Neuronal stem cell (in vitro differentiated cells): ENCODE data around the gene KLHL2.

ENCODE experiments used
- DNase-seq: peaks from one replicate; pipeline ENCODE4 v3.0.0-alpha.2; 2013; ENCODE audit warnings: low spot score
- H2AFZ ChIP-seq: one replicate; pipeline ENCODE4 v1.6.1; 2013; ENCODE audit warnings: mild to moderate bottlenecking, low read length, inconsistent platforms
- H2AK5ac ChIP-seq: 2 replicates; pipeline ENCODE4 v1.6.1; 2013; ENCODE audit warnings: low read depth, mild to moderate bottlenecking, inconsistent platforms, low read length, moderate library complexity, mixed read lengths
- H2BK120ac ChIP-seq: 2 replicates; pipeline ENCODE4 v1.6.1; 2013; ENCODE audit warnings: low read depth, mild to moderate bottlenecking, inconsistent platforms, low read length, moderate library complexity, mixed read lengths
- H2BK12ac ChIP-seq: one replicate; pipeline ENCODE4 v1.6.1; 2013; ENCODE audit warnings: low read length, inconsistent platforms
- H2BK15ac ChIP-seq: 2 replicates; pipeline ENCODE4 v1.6.1; 2013; ENCODE audit warnings: mild to moderate bottlenecking, low read length, inconsistent platforms, mixed read lengths
- H2BK5ac ChIP-seq: one replicate; pipeline ENCODE4 v1.6.1; 2013; ENCODE audit warnings: inconsistent platforms, mild to moderate bottlenecking, low read length, moderate library complexity
- H3K14ac ChIP-seq: one replicate; pipeline ENCODE4 v1.6.1; 2013; ENCODE audit warnings: low read length, inconsistent platforms
- H3K18ac ChIP-seq: 2 replicates; pipeline ENCODE4 v1.6.1; 2013; ENCODE audit warnings: low read length, inconsistent platforms
- H3K23ac ChIP-seq: 2 replicates; pipeline ENCODE4 v1.6.1; 2013; ENCODE audit warnings: low read depth, mild to moderate bottlenecking, mixed read lengths, low read length, inconsistent platforms; ENCODE audit not compliant: poor library complexity
- H3K27ac ChIP-seq: replicated peaks from 3 replicates; pipeline ENCODE4 v1.5.1; 2013; ENCODE audit warnings: low read length, inconsistent platforms
- H3K27me3 ChIP-seq, 3 experiments: 2 replicates each; pipeline ENCODE4 v1.6.1; 2013; ENCODE audit warnings: low read length in 3 of 3, mild to moderate bottlenecking in 2 of 3, inconsistent platforms in 1 of 3, low read depth in 1 of 3, mixed read lengths in 1 of 3, moderate library complexity in 1 of 3; ENCODE audit not compliant: control insufficient read depth in 3 of 3, insufficient read depth in 3 of 3
- H3K36me3 ChIP-seq, 2 donors: replicated peaks in 1 of 2; 2 replicates each; pipeline ENCODE4 v1.6.1; 2013; ENCODE audit warnings: low read length in 2 of 2; ENCODE audit not compliant: control insufficient read depth in 2 of 2, insufficient read depth in 2 of 2
- H3K4ac ChIP-seq: 2 replicates; pipeline ENCODE4 v1.6.1; 2013; ENCODE audit warnings: inconsistent platforms, mild to moderate bottlenecking, low read length, moderate library complexity
- H3K4me1 ChIP-seq, 2 donors: 1 replicate in 1 of 2; 2 replicates in 1 of 2; pipeline ENCODE4 v1.6.1; 2013; ENCODE audit warnings: low read length in 2 of 2, low read depth in 1 of 2; ENCODE audit not compliant: control insufficient read depth in 2 of 2, insufficient read depth in 1 of 2
- H3K4me2 ChIP-seq: one replicate; pipeline ENCODE4 v1.6.1; 2013; ENCODE audit warnings: mild to moderate bottlenecking, low read length, inconsistent platforms; ENCODE audit not compliant: insufficient read depth, poor library complexity, severe bottlenecking
- H3K4me3 ChIP-seq, 2 donors: 2 replicates each; pipeline ENCODE4 v1.5.1; 2013; ENCODE audit warnings: low read length in 2 of 2, mild to moderate bottlenecking in 2 of 2, inconsistent platforms in 1 of 2, moderate library complexity in 1 of 2
- H3K79me1 ChIP-seq: one replicate; pipeline ENCODE4 v1.6.1; 2013; ENCODE audit warnings: low read depth, mild to moderate bottlenecking, inconsistent platforms, low read length, moderate library complexity
- H3K9ac ChIP-seq: one replicate; pipeline ENCODE4 v1.6.1; 2013; ENCODE audit warnings: mild to moderate bottlenecking, low read depth, low read length, inconsistent platforms; ENCODE audit not compliant: poor library complexity
- H3K9me3 ChIP-seq, 2 donors: replicated peaks in 1 of 2; 2 replicates each; pipeline versions ENCODE3 to v1.6.1; 2013; ENCODE audit warnings: low read length in 2 of 2, mild to moderate bottlenecking in 2 of 2, inconsistent platforms in 1 of 2, low read depth in 1 of 2, mixed read lengths in 1 of 2, moderate library complexity in 1 of 2; ENCODE audit not compliant: control insufficient read depth in 2 of 2, insufficient read depth in 1 of 2
- H4K8ac ChIP-seq: one replicate; pipeline ENCODE4 v1.6.1; 2013; ENCODE audit warnings: low read depth, mild to moderate bottlenecking, inconsistent platforms, low read length, moderate library complexity
- H4K91ac ChIP-seq: one replicate; pipeline ENCODE4 v1.6.1; 2013; ENCODE audit warnings: low read length, low read depth, mild to moderate bottlenecking, inconsistent platforms; ENCODE audit not compliant: poor library complexity
- WGBS, 2 donors: extraction: QIAGEN DNeasy Blood & Tissue Kit; methylation state at CpG; one replicate each; pipeline ENCODE4 v1.1.7; 2013; ENCODE audit warnings: missing lambda C conversion rate in 2 of 2, mixed read lengths in 1 of 2; ENCODE audit not compliant: insufficient read length in 2 of 2, insufficient replicate concordance in 1 of 2; ENCODE audit errors: extremely low coverage in 2 of 2; 5-methylcytosine and 5-hydroxymethylcytosine counted together

KLHL2 gene

GRCh38 chr4:165330071-165330470, 122.7 kb downstream of the KLHL2 start:
- Histone ChIP-seq H2BK5ac (no peak overlapping the region), H3K4me3 (peak overlapping the region; percentile 77 to 81), H2BK120ac (no peak overlapping the region), H3K27me3 (peaks cover 0 to 2% (median 0%) of the 10 kb centered on the region in 3 experiments), H3K14ac (no peak overlapping the region), H3K9ac (no peak overlapping the region), H3K9me3 (peaks cover 3 to 5% of the 10 kb centered on the region in 2 donors), H3K79me1 (no peaks in the 10 kb centered on the region), H4K8ac (no peak overlapping the region), H4K91ac (no peak overlapping the region), H2AFZ (no peak overlapping the region), H3K23ac (no peak overlapping the region), H2BK12ac (no peak overlapping the region), H2AK5ac (no peak overlapping the region), H3K27ac (no peak overlapping the region), H3K36me3 (peaks cover 9 to 64% of the 10 kb centered on the region in 2 donors), H3K4me2 (peak overlapping the region; percentile 54), H3K18ac (no peak overlapping the region), H3K4ac (no peak overlapping the region), H2BK15ac (no peak overlapping the region), H3K4me1 (peaks cover 5 to 21% of the 10 kb centered on the region in 2 donors)
- no CpG with 5 or more reads among the region's 2 CpGs for WGBS, 2 donors
- no peak for DNase-seq

- H2AK5ac ChIP-seq = no peak overlapping the region
These were observed 123.3 kb downstream of the KLHL2 start for GRCh38 chr4:165330666-165331065.

GRCh38 chr4:165331359-165331758, 124.0 kb downstream of the KLHL2 start:
- Histone ChIP-seq H3K4me2 (peak overlapping the region; percentile 54), H3K79me1 (no peaks in the 10 kb centered on the region), H3K27ac (no peak overlapping the region)

More at GRCh38 chr4:165330666-165331065, 123.3 kb downstream of the KLHL2 start:
- Histone ChIP-seq H4K8ac (no peak overlapping the region), H3K27ac (no peak overlapping the region), H2BK120ac (no peak overlapping the region), H2AFZ (no peak overlapping the region), H3K79me1 (no peaks in the 10 kb centered on the region), H3K23ac (no peak overlapping the region), H3K4ac (no peak overlapping the region), H3K4me2 (peak overlapping the region; percentile 54), H3K27me3 (peaks cover 0 to 2% (median 0%) of the 10 kb centered on the region in 3 experiments), H3K9ac (no peak overlapping the region), H3K18ac (no peak overlapping the region), H3K4me3 (peak overlapping the region; percentile 77 to 81), H2BK5ac (no peak overlapping the region), H3K14ac (no peak overlapping the region), H2BK15ac (no peak overlapping the region), H2BK12ac (no peak overlapping the region), H3K9me3 (no peaks in the 10 kb centered on the region), H4K91ac (no peak overlapping the region), H3K4me1 (peaks cover 8 to 25% of the 10 kb centered on the region in 2 donors), H3K36me3 (peaks cover 12 to 70% of the 10 kb centered on the region in 2 donors)
- DNase-seq = no peak
- WGBS, 2 donors = no CpG with 5 or more reads among the region's 5 CpGs

GRCh38 chr4:165331823-165332222, 124.5 kb downstream of the KLHL2 start:
- Histone ChIP-seq H2BK120ac (no peak overlapping the region), H2AFZ (no peak overlapping the region), H3K27ac (no peak overlapping the region), H3K18ac (no peak overlapping the region), H3K4me1 (peaks cover 10 to 19% of the 10 kb centered on the region in 2 donors), H3K36me3 (peaks cover 15 to 81% of the 10 kb centered on the region in 2 donors), H3K23ac (no peak overlapping the region), H2BK12ac (no peak overlapping the region), H3K27me3 (peaks cover 0 to 2% (median 0%) of the 10 kb centered on the region in 3 experiments), H2BK5ac (no peak overlapping the region), H4K91ac (no peak overlapping the region), H3K4me3 (peak overlapping the region; percentile 69 to 77), H3K14ac (no peak overlapping the region), H3K9me3 (no peaks in the 10 kb centered on the region), H3K79me1 (no peaks in the 10 kb centered on the region), H2AK5ac (no peak overlapping the region), H4K8ac (no peak overlapping the region), H3K9ac (no peak overlapping the region), H3K4me2 (peak overlapping the region; percentile 43), H2BK15ac (no peak overlapping the region), H3K4ac (no peak overlapping the region)
- no CpG with 5 or more reads among the region's 10 CpGs for WGBS, 2 donors
- no peak for DNase-seq

More at GRCh38 chr4:165331359-165331758, 124.0 kb downstream of the KLHL2 start:
- Histone ChIP-seq H2BK12ac (no peak overlapping the region), H2AK5ac (no peak overlapping the region), H3K4ac (no peak overlapping the region), H3K27me3 (peaks cover 0 to 2% (median 0%) of the 10 kb centered on the region in 3 experiments), H2BK120ac (no peak overlapping the region), H2BK15ac (no peak overlapping the region), H4K8ac (no peak overlapping the region), H3K4me3 (peak overlapping the region; percentile 77 to 81), H4K91ac (no peak overlapping the region), H3K9me3 (no peaks in the 10 kb centered on the region), H3K18ac (no peak overlapping the region), H2AFZ (no peak overlapping the region), H3K4me1 (peaks cover 6 to 21% of the 10 kb centered on the region in 2 donors), H3K14ac (no peak overlapping the region), H2BK5ac (no peak overlapping the region), H3K23ac (no peak overlapping the region), H3K36me3 (peaks cover 12 to 77% of the 10 kb centered on the region in 2 donors), H3K9ac (no peak overlapping the region)
- DNase-seq = no peak
- WGBS, 2 donors = no CpG with 5 or more reads among the region's 1 CpG
